Stimulated activated CD8-positive, alpha-beta memory T cell treated with anti-CD3 and anti-CD28 coated beads, Interleukin-7, amount 100 ng/mL, for 1 hour (primary cell): ENCODE data around the gene PKIB.
"Not testable (repeated sequence)": the region's sequence is repeated elsewhere in the genome, so short reads cannot be mapped to it uniquely, and the experiment has no call there.

Experiments used
- DNase-seq, 2 donors: peaks; one replicate each; pipeline ENCODE4 v3.0.0-alpha.2; 2020; ENCODE audit warnings: low read depth in 2 of 2

The PKIB gene

GRCh38 chr6:122710908-122711635 lies 100.9 kb downstream of the PKIB start:
- no peak for DNase-seq

GRCh38 chr6:122712093-122712447 lies 101.9 kb downstream of the PKIB start:
- no peak for DNase-seq

GRCh38 chr6:122712448-122713137 lies 102.4 kb downstream of the PKIB start:
- DNase-seq = no peak

- DNase-seq = no peak
These were observed 102.9 kb downstream of the PKIB start for GRCh38 chr6:122713138-122713537.

GRCh38 chr6:122714059-122714458 lies 103.9 kb downstream of the PKIB start:
- no peak for DNase-seq

- DNase-seq = no peak
These were observed 105.5 kb downstream of the PKIB start for GRCh38 chr6:122715725-122716124.

- DNase-seq = no peak
These were observed 107.1 kb downstream of the PKIB start for GRCh38 chr6:122717350-122717749.

GRCh38 chr6:122718616-122719015 lies 108.4 kb downstream of the PKIB start:
- DNase-seq = no peak

- no peak for DNase-seq
These were observed 109.0 kb downstream of the PKIB start for GRCh38 chr6:122719176-122719575.

- DNase-seq = no peak
These were observed 112.5 kb downstream of the PKIB start for GRCh38 chr6:122722746-122723145.

GRCh38 chr6:122726649-122727048 lies 116.4 kb downstream of the PKIB start:
- DNase-seq = no peak

- DNase-seq = no peak
These were observed 117.0 kb downstream of the PKIB start for GRCh38 chr6:122727244-122727643.

GRCh38 chr6:122730334-122730733 lies 120.1 kb downstream of the PKIB start:
- DNase-seq = no peak

GRCh38 chr6:122730775-122731386 lies 120.7 kb downstream of the PKIB start:
- no peak for DNase-seq

GRCh38 chr6:122733259-122733658 lies 123.1 kb downstream of the PKIB start:
- DNase-seq = no peak

- no peak for DNase-seq
These were observed 124.6 kb downstream of the PKIB start for GRCh38 chr6:122734529-122735395.

- DNase-seq = no peak
These were observed 125.4 kb downstream of the PKIB start for GRCh38 chr6:122735582-122735981.

GRCh38 chr6:122736163-122736562 lies 126.0 kb downstream of the PKIB start:
- no peak for DNase-seq

GRCh38 chr6:122736616-122737015 lies 126.4 kb downstream of the PKIB start:
- DNase-seq = no peak

GRCh38 chr6:122740091-122740490 lies 129.9 kb downstream of the PKIB start:
- DNase-seq = no peak

- no peak for DNase-seq
These were observed 130.7 kb downstream of the PKIB start for GRCh38 chr6:122740936-122741335.

GRCh38 chr6:122744247-122744646 lies 134.0 kb downstream of the PKIB start:
- DNase-seq = not testable (repeated sequence)
